SK-N-SH (cell line): Measurements from ENCODE around the gene C18orf63. TPM values are rescaled to one million over a fixed set of nuclear protein-coding genes. Genes with fewer than 3 reads are reported as not detected.
"Not testable (repeated sequence)": the region's sequence is repeated elsewhere in the genome, so short reads cannot be mapped to it uniquely, and the experiment has no call there.

Source experiments
- CTCF ChIA-PET: fragments of 300-600, 350-600 bp; formaldehyde crosslinking; extraction: SDS; loops from one replicate; lab custom pipeline; 2021; lab: Yijun Ruan, JAX
- POLR2A ChIA-PET: fragments of 350-600 bp; sonication (Branson Sonifier 250); formaldehyde crosslinking; extraction: SDS; loops from one replicate; lab custom pipeline; 2020; ENCODE audit warnings: antibody characterized with exemption, inconsistent platforms; lab: Yijun Ruan, JAX
- DNase-seq: peaks from one replicate; pipeline ENCODE4 v3.0.0; 2012
- H2AFZ ChIP-seq: fragments of 200-600 bp; sonication (generic); 2 replicates; pipeline ENCODE4 v1.8.1; 2016; ENCODE audit warnings: antibody characterized with exemption, mild to moderate bottlenecking, low read depth
- H3F3A ChIP-seq: fragments of 200-600 bp; sonication (generic); replicated peaks from 2 replicates; pipeline ENCODE3; 2016; ENCODE audit warnings: antibody characterized with exemption, mild to moderate bottlenecking; ENCODE audit not compliant: insufficient read depth
- H3K27ac ChIP-seq, 2 experiments: fragments of 200-500 bp in 1 of 2; fragments of 200-600 bp in 1 of 2; sonication (Bioruptor generic) in 1 of 2; sonication (generic), shearing (Covaris generic) in 1 of 2; 2 replicates each; pipeline versions ENCODE4 v1.5.1 to v1.6.1; 2014 to 2016; ENCODE audit warnings: low read depth in 2 of 2, inconsistent platforms in 1 of 2, low read length in 1 of 2, mild to moderate bottlenecking in 1 of 2, mixed read lengths in 1 of 2
- H3K27me3 ChIP-seq: fragments of 200-600 bp; sonication (generic), shearing (Covaris generic); 2 replicates; pipeline ENCODE4 v1.6.1; 2016; ENCODE audit warnings: mixed run types; ENCODE audit not compliant: insufficient read depth
- H3K36me3 ChIP-seq, 2 experiments: fragments of 200-500 bp in 1 of 2; fragments of 200-600 bp in 1 of 2; sonication (Bioruptor generic) in 1 of 2; sonication (generic) in 1 of 2; replicated peaks in 1 of 2; 2 replicates each; pipeline versions ENCODE3 to v1.5.1; 2014 to 2016; ENCODE audit warnings: low read length in 1 of 2, mild to moderate bottlenecking in 1 of 2; ENCODE audit not compliant: insufficient read depth in 2 of 2, control insufficient read depth in 1 of 2
- H3K4me1 ChIP-seq, 2 experiments: fragments of 200-500 bp in 1 of 2; fragments of 200-600 bp in 1 of 2; sonication (Bioruptor generic) in 1 of 2; sonication (generic), shearing (Covaris generic) in 1 of 2; 2 replicates each; pipeline versions ENCODE4 v1.5.1 to v1.6.1; 2014 to 2016; ENCODE audit warnings: low read depth in 1 of 2, low read length in 1 of 2, mixed run types in 1 of 2; ENCODE audit not compliant: insufficient read depth in 2 of 2, control insufficient read depth in 1 of 2
- H3K4me2 ChIP-seq: fragments of 200-600 bp; sonication (generic), shearing (Covaris generic); 2 replicates; pipeline ENCODE4 v1.6.1; 2017; ENCODE audit warnings: mixed run types
- H3K4me3 ChIP-seq, 2 experiments: fragments of 200-500 bp in 1 of 2; fragments of 200-600 bp in 1 of 2; sonication (Bioruptor generic) in 1 of 2; sonication (generic), shearing (Covaris generic) in 1 of 2; 2 replicates each; pipeline versions ENCODE4 v1.5.1 to v1.8.1; 2014 to 2016; ENCODE audit warnings: low read depth in 2 of 2, inconsistent platforms in 1 of 2, low read length in 1 of 2, mild to moderate bottlenecking in 1 of 2, mixed read lengths in 1 of 2, moderate library complexity in 1 of 2
- H3K79me2 ChIP-seq: fragments of 200-600 bp; sonication (generic); 2 replicates; pipeline ENCODE4 v1.8.1; 2017; ENCODE audit warnings: mild to moderate bottlenecking; ENCODE audit not compliant: insufficient read depth
- H3K9ac ChIP-seq: fragments of 200-600 bp; sonication (generic); 2 replicates; pipeline ENCODE4 v1.6.1; 2017; ENCODE audit warnings: mixed run types
- H3K9me2 ChIP-seq: fragments of 200-600 bp; sonication (generic); 2 replicates; pipeline ENCODE4 v1.6.1; 2017; ENCODE audit warnings: mixed run types
- H3K9me3 ChIP-seq: fragments of 200-600 bp; sonication (generic); 2 replicates; pipeline ENCODE4 v1.6.1; 2017; ENCODE audit warnings: mixed run types, mild to moderate bottlenecking, moderate library complexity
- H4K20me1 ChIP-seq: fragments of 200-600 bp; sonication (generic); 2 replicates; pipeline ENCODE4 v1.6.1; 2017; ENCODE audit warnings: mild to moderate bottlenecking, mixed run types; ENCODE audit not compliant: insufficient read depth
- CHD2 ChIP-seq: fragments of 150-350 bp; IDR thresholded peaks from 2 replicates; pipeline ENCODE4 v1.6.1; 2018; ENCODE audit warnings: low read length; ENCODE audit not compliant: partially characterized antibody
- IRF3 ChIP-seq: fragments of 150-350 bp; IDR thresholded peaks from 2 replicates; pipeline ENCODE4 v1.6.1; 2016; ENCODE audit warnings: mild to moderate bottlenecking, low read depth, low read length
- MAX ChIP-seq: IDR thresholded peaks from 2 replicates; pipeline ENCODE4 v1.4.0; 2012; ENCODE audit warnings: low read depth
- SIN3A ChIP-seq: IDR thresholded peaks from 2 replicates; pipeline ENCODE4 v1.6.1; 2012; ENCODE audit warnings: low read depth, mild to moderate bottlenecking, low read length, moderate library complexity, borderline replicate concordance
- WGBS: methylation state at CpG from one replicate; pipeline ENCODE4 v1.1.6; 2017; ENCODE audit warnings: low lambda C conversion rate; 5-methylcytosine and 5-hydroxymethylcytosine counted together
- polyA plus RNA-seq, 3 experiments: library from polyadenylated mRNA; depleted of rRNA; stranded (reverse); fragments of >200 nt; gene quantifications; 2 replicates each; pipeline ENCODE4 v1.2.3, GENCODE V29; 2012

C18orf63 gene
- polyA plus RNA-seq, 1 of the 3 experiments (the other 2 are of a cell fraction) = not detected

GRCh38 chr18:74326791-74327190 lies 11.2 kb downstream of the C18orf63 start:
- H3K79me2 ChIP-seq, CTCF ChIA-PET, H3F3A ChIP-seq, H2AFZ ChIP-seq, H3K4me2 ChIP-seq, H3K4me3 ChIP-seq, H3K27me3 ChIP-seq, H4K20me1 ChIP-seq, H3K36me3 ChIP-seq, H3K9me2 ChIP-seq, DNase-seq, H3K27ac ChIP-seq, POLR2A ChIA-PET, H3K4me1 ChIP-seq, H3K9me3 ChIP-seq, H3K9ac ChIP-seq: not testable (repeated sequence)
- WGBS = 53% methylated on average over 3 of the region's 3 CpGs

GRCh38 chr18:74328206-74328605 lies 12.6 kb downstream of the C18orf63 start:
- H3K79me2 ChIP-seq = no peaks in the 10 kb centered on the region
- 40% methylated on average over 2 of the region's 2 CpGs for WGBS
- no peaks in the 10 kb centered on the region for H3F3A ChIP-seq
- TF ChIP-seq IRF3 = no peak
- H2AFZ ChIP-seq = no peak overlapping the region
- no peak overlapping the region for H3K4me2 ChIP-seq
- no peaks in the 10 kb centered on the region for H4K20me1 ChIP-seq
- no peaks in the 10 kb centered on the region for H3K9me3 ChIP-seq
- DNase-seq = no peak
- no peaks in the 10 kb centered on the region for H3K9me2 ChIP-seq
- no peak overlapping the region for H3K9ac ChIP-seq
- no peak overlapping the region for H3K4me3 ChIP-seq
- H3K36me3 ChIP-seq = no peaks in the 10 kb centered on the region
- no peak overlapping the region for H3K27ac ChIP-seq
- H3K27me3 ChIP-seq = no peaks in the 10 kb centered on the region
- CTCF ChIA-PET = interaction anchor here (0.9 to 1.0 kb wide), 2 partner anchors 14 kb away, joined by 3 read pairs; no protein-coding TSS in a partner anchor
- POLR2A ChIA-PET = no interaction called here
- no peaks in the 10 kb centered on the region for H3K4me1 ChIP-seq

GRCh38 chr18:74329688-74330205 lies 14.1 kb downstream of the C18orf63 start:
- no peaks in the 10 kb centered on the region for H3K9me2 ChIP-seq
- H3K36me3 ChIP-seq = no peaks in the 10 kb centered on the region
- DNase-seq = no peak
- H2AFZ ChIP-seq = no peak overlapping the region
- ChIA-PET CTCF (interaction anchor here (0.8 to 2.8 kb wide), 3 partner anchors 13 to 135 kb away, joined by 3 to 12 read pairs (median 3); no protein-coding TSS in a partner anchor), POLR2A (no interaction called here)
- TF ChIP-seq MAX (no peak), SIN3A (no peak), CHD2 (no peak)
- no peak overlapping the region for H3K27ac ChIP-seq
- H3K4me2 ChIP-seq = no peak overlapping the region
- no peak overlapping the region for H3K4me3 ChIP-seq
- H3K4me1 ChIP-seq = no peaks in the 10 kb centered on the region
- 53% methylated on average over 1 of the region's 1 CpG for WGBS
- H3K79me2 ChIP-seq = no peaks in the 10 kb centered on the region
- no peaks in the 10 kb centered on the region for H3K27me3 ChIP-seq
- no peaks in the 10 kb centered on the region for H3K9me3 ChIP-seq
- H3F3A ChIP-seq = no peaks in the 10 kb centered on the region
- no peak overlapping the region for H3K9ac ChIP-seq
- no peaks in the 10 kb centered on the region for H4K20me1 ChIP-seq
